NB4 (cell line): ENCODE results near the gene NOL3.

Experiments used
- MYC ChIP-seq: IDR thresholded peaks from 2 replicates; pipeline ENCODE4 v1.6.1; 2011; ENCODE audit warnings: low read depth, low read length
- POLR2A ChIP-seq: IDR thresholded peaks from 2 replicates; pipeline ENCODE4 v1.6.1; 2011; ENCODE audit warnings: mild to moderate bottlenecking; ENCODE audit not compliant: insufficient read length; ENCODE audit errors: extremely low read depth
- TF ChIP-seq, protein P1 (sequence below): IDR thresholded peaks from one replicate; pipeline ENCODE4 v1.5.1; 2012; ENCODE audit warnings: low read depth, low read length
- TF ChIP-seq, protein P2 (sequence below): IDR thresholded peaks from 2 replicates; pipeline ENCODE4 v1.6.1; 2011; ENCODE audit warnings: low read depth, low read length

DNA sequence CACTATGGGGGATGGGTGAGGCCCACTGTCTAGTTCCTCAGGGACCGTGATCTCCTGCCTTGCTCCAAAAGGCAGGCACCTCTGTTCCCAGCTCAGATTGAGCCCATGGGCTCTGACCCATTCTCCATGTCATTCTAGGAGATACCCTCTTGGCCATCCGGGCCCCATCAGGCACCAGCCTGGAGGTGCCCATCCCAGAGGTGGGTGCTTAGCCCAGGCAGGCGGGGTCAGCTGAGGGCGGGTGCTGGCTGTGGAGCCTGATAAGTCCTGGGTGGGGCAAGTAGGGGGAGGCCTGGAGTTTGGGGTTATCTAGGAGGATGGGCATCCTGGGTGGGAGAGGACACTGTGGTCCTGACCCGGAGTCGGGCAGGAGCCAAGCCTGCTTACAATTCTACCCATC, 23.9 kb downstream of the NOL3 start:
- TF ChIP-seq, protein P1, sequence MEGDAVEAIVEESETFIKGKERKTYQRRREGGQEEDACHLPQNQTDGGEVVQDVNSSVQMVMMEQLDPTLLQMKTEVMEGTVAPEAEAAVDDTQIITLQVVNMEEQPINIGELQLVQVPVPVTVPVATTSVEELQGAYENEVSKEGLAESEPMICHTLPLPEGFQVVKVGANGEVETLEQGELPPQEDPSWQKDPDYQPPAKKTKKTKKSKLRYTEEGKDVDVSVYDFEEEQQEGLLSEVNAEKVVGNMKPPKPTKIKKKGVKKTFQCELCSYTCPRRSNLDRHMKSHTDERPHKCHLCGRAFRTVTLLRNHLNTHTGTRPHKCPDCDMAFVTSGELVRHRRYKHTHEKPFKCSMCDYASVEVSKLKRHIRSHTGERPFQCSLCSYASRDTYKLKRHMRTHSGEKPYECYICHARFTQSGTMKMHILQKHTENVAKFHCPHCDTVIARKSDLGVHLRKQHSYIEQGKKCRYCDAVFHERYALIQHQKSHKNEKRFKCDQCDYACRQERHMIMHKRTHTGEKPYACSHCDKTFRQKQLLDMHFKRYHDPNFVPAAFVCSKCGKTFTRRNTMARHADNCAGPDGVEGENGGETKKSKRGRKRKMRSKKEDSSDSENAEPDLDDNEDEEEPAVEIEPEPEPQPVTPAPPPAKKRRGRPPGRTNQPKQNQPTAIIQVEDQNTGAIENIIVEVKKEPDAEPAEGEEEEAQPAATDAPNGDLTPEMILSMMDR, result no peak
- no peak for TF ChIP-seq POLR2A
- no peak for TF ChIP-seq MYC
- TF ChIP-seq, protein P2, sequence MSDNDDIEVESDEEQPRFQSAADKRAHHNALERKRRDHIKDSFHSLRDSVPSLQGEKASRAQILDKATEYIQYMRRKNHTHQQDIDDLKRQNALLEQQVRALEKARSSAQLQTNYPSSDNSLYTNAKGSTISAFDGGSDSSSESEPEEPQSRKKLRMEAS, result no peak
